Iris pigment epithelial cell (primary cell): ENCODE results near the gene MUC20.

ENCODE experiments used
- DNase-seq: peaks from one replicate; pipeline ENCODE4 v3.0.0-alpha.2; 2011; ENCODE audit warnings: low read depth

Gene MUC20

DNA sequence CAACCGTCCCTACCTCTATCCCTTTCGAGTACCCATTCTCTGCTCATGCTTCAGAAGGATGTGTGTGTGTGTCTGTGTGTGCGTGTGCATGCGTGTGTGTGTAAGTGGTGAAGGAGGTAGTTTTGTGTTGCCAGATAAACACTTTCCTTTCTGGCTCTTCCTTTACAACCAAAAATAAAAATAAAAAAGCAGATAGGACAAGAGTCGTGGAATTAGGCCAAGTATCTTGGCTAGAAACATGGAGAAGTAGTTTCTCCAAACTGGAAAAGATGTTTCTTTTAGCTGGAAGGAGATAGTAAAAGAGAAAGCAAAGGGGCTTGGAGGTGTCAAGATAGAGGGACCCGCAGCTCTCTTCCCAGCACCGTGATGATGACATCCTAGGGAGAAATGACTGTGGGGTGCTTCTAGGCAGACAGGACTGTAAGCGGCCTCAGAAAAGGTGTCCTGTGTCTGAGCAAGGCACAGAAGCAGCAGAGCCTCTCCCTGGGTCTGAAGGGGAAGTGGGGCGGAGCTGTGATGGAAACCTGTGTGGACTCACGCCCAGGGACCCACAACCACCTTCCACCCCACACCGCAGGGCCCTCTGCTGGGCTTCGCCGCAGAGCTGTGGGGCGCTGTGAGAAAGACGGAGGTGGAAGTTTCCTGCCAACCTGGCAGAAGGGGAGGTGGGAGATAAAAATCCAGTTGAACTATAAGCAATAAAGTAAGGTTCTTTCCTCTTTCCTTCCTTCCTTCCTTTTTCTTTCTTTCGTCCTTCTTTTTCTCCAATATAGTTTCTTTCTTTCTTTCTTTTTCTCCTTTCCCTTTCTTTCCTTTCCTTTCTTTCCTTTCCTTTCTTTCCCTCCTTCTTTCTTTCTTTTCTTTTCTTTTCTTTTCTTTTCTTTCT is 35.3 kb downstream of the MUC20 start:
- no peak for DNase-seq

DNA sequence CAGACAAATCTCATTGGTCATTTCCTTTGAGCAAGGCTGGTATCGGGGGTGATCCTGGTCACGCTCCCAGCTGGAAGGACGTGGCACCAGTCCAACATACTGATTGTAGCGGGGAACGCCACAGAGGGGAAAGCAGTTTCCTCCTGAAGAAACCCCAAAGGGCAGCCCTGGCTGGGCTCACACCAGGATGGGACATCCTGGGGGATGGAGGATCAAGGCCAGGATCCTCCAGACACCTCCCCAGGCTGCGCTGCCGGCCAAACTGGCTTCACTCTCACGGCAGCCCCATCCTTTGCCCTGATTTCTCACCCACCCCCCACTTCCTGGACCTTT is 36.6 kb downstream of the MUC20 start:
- no peak for DNase-seq

DNA sequence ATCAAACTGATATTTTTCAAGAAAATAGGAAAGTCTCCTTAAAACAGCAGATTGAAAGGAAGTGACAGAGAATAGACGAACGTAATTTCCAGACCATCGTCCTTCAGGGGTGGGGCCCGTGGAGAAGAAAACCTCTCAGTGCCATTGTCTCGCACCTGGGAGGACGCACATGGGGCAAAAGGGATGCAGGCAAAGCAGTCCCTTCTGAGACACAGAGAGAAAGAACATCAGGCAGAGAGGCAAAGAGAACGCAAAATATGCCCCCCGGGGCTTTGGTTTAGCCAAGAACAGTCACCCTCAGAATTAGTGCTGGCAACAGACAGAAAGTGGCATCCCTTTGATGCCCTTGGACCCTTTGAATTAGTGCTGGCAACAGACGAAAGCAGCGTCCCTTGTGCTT is 37.0 kb downstream of the MUC20 start:
- no peak for DNase-seq

DNA sequence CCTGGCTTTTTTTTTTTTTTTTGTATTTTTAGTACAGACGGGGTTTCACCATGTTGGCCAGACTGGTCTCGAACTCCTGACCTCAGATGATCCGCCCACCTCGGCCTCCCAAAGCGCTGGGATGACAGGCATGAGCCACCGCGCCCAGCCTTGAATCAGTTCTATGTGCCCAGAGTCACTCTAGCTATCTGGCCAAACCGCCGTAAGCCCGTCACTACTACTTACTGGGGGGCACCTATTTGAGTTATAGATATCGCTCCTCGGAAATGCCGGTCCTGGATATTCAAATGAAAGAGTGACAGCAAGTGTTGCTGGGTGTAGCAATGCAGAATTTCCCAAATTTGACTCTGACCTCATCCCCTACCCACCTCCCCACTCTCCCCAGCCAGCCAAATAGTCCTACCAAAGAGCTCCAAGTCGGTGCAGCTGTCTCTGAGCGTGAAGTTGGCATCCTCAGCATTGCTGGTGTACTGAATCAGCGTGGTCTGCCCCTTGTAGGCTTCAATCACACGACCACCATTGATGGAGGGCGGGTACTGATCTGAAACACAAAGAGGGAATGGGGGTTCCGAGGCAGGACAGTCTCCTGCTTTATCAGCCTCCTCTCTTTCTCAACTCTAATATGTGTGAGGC is 38.1 kb downstream of the MUC20 start:
- no peak for DNase-seq

- DNase-seq = no peak
These were observed 39.8 kb downstream of the MUC20 start for GRCh38 chr3:195760345-195761122.

GRCh38 chr3:195761123-195761566 is 40.4 kb downstream of the MUC20 start:
- DNase-seq = no peak

GRCh38 chr3:195761567-195762248 is 40.9 kb downstream of the MUC20 start:
- DNase-seq = no peak

DNA sequence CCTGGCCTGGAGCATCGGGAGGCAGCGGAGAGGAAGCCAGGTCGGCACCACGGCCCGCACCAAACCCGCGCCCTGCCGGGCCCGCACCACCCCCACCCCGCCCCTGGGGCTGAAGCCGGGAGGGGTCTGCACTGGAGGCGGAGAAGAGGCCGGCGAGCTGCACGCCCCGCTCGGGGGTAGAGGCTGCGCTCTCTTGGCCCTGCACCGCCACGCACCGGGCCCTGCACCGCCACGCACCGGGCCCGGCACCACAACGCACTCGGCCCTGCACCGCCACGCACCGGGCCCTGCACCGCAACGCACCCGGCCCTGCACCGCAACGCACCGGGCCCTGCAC is 41.4 kb downstream of the MUC20 start:
- DNase-seq = no peak

DNA sequence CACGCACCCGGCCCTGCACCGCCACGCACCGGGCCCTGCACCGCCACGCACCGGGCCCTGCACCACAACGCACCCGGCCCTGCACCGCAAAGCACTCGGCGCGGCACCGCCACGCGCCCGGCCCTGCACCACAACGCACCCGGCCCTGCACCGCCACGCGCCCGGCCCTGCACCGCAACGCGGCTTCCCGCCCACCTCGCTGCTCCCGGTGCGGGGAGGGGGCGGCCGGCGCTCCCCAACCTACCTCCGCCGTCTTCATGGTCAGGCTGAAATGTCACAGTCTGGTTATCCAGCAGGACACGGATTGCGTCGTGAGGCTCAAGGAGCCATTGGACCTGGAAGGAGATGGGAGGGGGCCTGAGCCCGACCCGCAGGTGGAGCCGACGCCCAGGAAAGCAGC is 41.8 kb downstream of the MUC20 start:
- DNase-seq = no peak

GRCh38 chr3:195763076-195763830 is 42.5 kb downstream of the MUC20 start:
- no peak for DNase-seq

DNA sequence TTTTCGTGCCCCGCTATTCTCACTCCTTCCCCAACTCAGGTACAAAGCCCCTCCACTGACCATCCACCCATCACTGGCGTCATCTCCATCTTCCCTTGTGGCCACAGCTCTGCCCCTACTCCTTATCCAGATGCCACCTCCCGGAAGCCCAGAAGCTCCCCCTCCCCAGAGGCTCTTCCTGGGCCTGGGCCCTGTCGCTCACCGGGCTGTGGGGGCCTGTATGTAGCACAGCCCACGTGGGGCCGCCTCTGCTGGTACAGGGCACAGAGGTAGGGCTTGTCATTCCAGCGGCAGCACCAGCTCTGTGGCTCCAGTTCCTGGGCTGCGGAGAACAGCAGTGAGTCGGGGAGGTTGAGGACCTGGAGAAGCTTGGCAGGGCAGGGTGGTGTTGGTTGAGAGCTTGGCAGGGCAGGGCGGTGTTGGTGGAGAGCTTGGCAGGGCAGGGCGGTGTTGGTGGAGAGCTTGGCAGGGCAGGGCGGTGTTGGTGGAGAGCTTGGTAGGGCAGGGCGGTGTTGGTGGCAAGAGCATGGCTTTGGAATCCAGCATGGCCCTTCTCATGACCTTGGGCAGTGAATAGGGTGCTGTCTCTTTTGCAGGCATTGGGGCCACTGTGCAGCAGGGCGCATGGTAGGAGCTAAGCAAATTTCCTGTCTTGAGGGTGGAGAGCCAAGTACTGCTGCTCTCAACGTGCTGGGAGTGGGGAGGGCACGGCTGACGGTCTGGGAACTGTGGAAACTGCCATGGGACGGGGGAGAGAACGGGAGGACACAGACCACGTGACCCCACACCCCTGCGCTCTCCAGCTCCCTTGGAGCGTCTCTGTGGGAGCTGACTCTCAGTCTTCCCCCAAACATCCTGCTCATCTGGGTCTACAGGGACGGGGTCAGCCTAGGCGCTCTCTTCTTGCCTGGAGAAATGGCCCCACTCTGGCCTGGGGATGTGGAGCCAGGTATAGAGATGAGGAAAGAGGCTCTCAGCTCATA is 43.4 kb downstream of the MUC20 start:
- no peak for DNase-seq

- DNase-seq = no peak
These were observed 44.4 kb downstream of the MUC20 start for GRCh38 chr3:195764961-195765706.

DNA sequence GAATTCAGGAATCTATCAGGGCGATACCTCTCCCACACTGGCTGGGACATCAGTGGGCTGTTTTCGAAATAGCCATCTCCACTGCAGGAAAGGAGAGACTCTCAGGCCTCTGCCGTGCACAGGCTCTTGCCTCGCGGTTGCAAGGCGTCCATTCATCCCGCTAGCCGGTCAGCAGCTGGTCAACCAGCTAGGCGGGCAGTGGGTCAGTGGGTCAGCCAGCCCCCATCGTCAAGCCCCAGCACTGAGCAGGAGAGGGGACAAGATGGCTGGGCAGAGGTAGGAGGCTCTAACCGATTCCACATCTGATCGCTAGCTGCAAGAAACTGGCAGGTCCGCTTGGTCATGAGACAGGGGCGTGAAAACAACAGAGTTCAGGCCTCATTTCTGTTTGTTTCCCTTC is 45.9 kb downstream of the MUC20 start:
- DNase-seq = no peak

GRCh38 chr3:195767792-195768191 is 47.0 kb downstream of the MUC20 start:
- no peak for DNase-seq

DNA sequence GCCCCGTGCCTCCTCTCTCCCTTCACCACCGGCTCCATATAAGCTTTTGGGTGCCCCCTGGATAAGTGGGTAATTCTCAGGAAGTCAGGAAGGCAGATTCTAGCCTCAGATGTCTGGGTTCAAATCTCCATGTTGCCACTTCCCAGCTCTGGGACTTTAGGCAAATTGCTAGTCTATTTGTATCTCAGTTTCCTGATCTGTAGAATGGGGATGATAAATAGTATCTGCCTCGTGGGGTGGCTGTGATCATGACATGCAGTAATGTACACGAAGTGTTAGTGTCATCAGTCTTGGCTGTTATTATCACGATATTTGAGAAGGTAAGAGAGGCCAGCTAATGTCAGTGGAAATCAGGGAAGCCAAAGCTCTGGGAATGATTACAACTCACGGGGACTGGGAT is 47.6 kb downstream of the MUC20 start:
- no peak for DNase-seq

GRCh38 chr3:195768831-195769303 is 48.1 kb downstream of the MUC20 start:
- DNase-seq = no peak

DNA sequence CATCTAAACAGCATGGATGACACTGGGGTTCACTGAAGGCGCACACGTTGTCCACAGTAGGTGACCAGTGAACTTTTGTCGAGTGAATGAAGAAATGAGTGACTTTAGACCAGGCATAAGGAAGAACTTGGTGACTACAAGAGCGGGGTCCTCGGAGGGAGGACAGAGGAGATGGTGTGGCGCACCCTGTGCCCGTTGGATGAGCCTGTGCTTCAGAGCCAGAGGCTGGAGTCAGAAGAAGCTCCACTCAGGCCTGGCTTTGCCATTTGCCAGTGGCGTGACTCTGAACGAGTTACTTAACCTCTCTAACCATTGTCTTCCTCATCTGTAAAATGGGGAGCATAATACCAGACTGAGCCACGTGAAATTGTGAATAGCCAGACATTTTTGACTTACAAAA is 48.8 kb downstream of the MUC20 start:
- DNase-seq = no peak

GRCh38 chr3:195770081-195770840 is 49.5 kb downstream of the MUC20 start:
- DNase-seq = no peak
